Kidney epithelial cell (primary cell): ENCODE results near the gene NPTN. TPM values are rescaled to one million over a fixed set of nuclear protein-coding genes. Genes with fewer than 3 reads are reported as not detected.

Source experiments
- DNase-seq: peaks from one replicate; pipeline ENCODE4 v3.0.0-alpha.2; 2010; ENCODE audit warnings: low read depth
- H3K27me3 ChIP-seq: 2 replicates; pipeline ENCODE4 v1.6.0; 2011; ENCODE audit warnings: low read length; ENCODE audit not compliant: control insufficient read depth, insufficient read depth
- H3K36me3 ChIP-seq: 2 replicates; pipeline ENCODE4 v1.5.1; 2011; ENCODE audit warnings: low read length; ENCODE audit not compliant: control insufficient read depth, insufficient read depth
- H3K4me3 ChIP-seq: 2 replicates; pipeline ENCODE4 v1.5.1; 2011; ENCODE audit warnings: low read depth, mild to moderate bottlenecking, control low read depth, low read length
- CTCF ChIP-seq: IDR thresholded peaks from 2 replicates; pipeline ENCODE4 v1.5.1; 2011; ENCODE audit warnings: mild to moderate bottlenecking, moderate library complexity, low read length, control low read depth, inconsistent platforms; ENCODE audit not compliant: insufficient read depth, poor library complexity, severe bottlenecking
- total RNA-seq: library from RNA; depleted of rRNA; stranded (reverse); fragments of >200 nt; gene quantifications from 2 replicates; pipeline ENCODE4 v1.2.3, GENCODE V29; 2015

Gene NPTN
- total RNA-seq, 1 donor from 2014 or later: 96.5 TPM

- no peaks in the 10 kb centered on the region for H3K36me3 ChIP-seq
- H3K27me3 ChIP-seq: no peaks in the 10 kb centered on the region
- no peak overlapping the region for H3K4me3 ChIP-seq
- no peak for DNase-seq
- no peak for TF ChIP-seq CTCF
Measured at GRCh38 chr15:73527598-73527997, 105.6 kb downstream of the NPTN start.

GRCh38 chr15:73524919-73525318, 108.3 kb downstream of the NPTN start:
- Histone ChIP-seq H3K4me3 (no peak overlapping the region), H3K27me3 (no peaks in the 10 kb centered on the region), H3K36me3 (no peaks in the 10 kb centered on the region)
- DNase-seq: no peak
- TF ChIP-seq CTCF: no peak

- no peaks in the 10 kb centered on the region for H3K27me3 ChIP-seq
- H3K36me3 ChIP-seq: no peaks in the 10 kb centered on the region
- no peak overlapping the region for H3K4me3 ChIP-seq
- TF ChIP-seq CTCF: no peak
- DNase-seq: no peak
Measured at GRCh38 chr15:73522011-73522410, 111.2 kb downstream of the NPTN start.

GRCh38 chr15:73518876-73519733, 114.1 kb downstream of the NPTN start:
- no peaks in the 10 kb centered on the region for H3K36me3 ChIP-seq
- no peak for TF ChIP-seq CTCF
- no peaks in the 10 kb centered on the region for H3K27me3 ChIP-seq
- no peak for DNase-seq
- H3K4me3 ChIP-seq: no peak overlapping the region

- Histone ChIP-seq H3K36me3 (no peaks in the 10 kb centered on the region), H3K27me3 (no peaks in the 10 kb centered on the region), H3K4me3 (no peak overlapping the region)
- DNase-seq: no peak
- no peak for TF ChIP-seq CTCF
Measured at GRCh38 chr15:73518180-73518862, 114.9 kb downstream of the NPTN start.
